Measurements from ENCODE around the gene SLC12A3. TPM values are rescaled to one million over a fixed set of nuclear protein-coding genes. Genes with fewer than 3 reads are reported as not detected.

The SLC12A3 gene
- total and polyA plus RNA-seq, 2 of the 4 experiments (the other 2 are of a cell fraction) = not detected

GRCh38 chr16:56886296-56886695, 21.3 kb downstream of the SLC12A3 start:
- no peaks in the 10 kb centered on the region for H3K36me3 ChIP-seq (ENCODE audit: control insufficient read depth, insufficient read depth, low read length)
- no peak for TF ChIP-seq POLR2A (IDR thresholded peaks at IDR 0.05; ENCODE audit: low read depth, low read length)
- H2BK15ac ChIP-seq (ENCODE audit: low read depth, low read length) = no peak overlapping the region
- DNase-seq (no peak), ATAC-seq (ENCODE audit: low read depth) (no peak)
- no peak overlapping the region for H3K9ac ChIP-seq (ENCODE audit: low read depth, low read length)
- no peak overlapping the region for H2AK9ac ChIP-seq (replicated peaks; ENCODE audit: low read depth, low read length, poor library complexity)
- WGBS, 2 experiments (ENCODE audit: extremely low coverage in 2 of 2, insufficient read length in 1 of 2) = 90% methylated on average over 7 of the region's 12 CpGs; no CpG with 5 or more reads in 1 of the 2 experiments
- no peak overlapping the region for H4K91ac ChIP-seq (ENCODE audit: insufficient read depth, low read depth, low read length)
- no peaks in the 10 kb centered on the region for H3K9me3 ChIP-seq (ENCODE audit: control insufficient read depth, insufficient read depth, low read length)
- H3K4ac ChIP-seq (ENCODE audit: low read depth, low read length) = no peak overlapping the region
- no peak overlapping the region for H4K5ac ChIP-seq (ENCODE audit: low read depth, low read length)
- H3K4me3 ChIP-seq (ENCODE audit: insufficient read depth, low read depth, low read length) = no peak overlapping the region
- no peak overlapping the region for H4K8ac ChIP-seq (ENCODE audit: low read depth in 2 of 2, low read length in 2 of 2)
- H2BK120ac ChIP-seq (ENCODE audit: low read depth, low read length) = no peak overlapping the region
- H3K18ac ChIP-seq (ENCODE audit: low read depth, low read length) = no peak overlapping the region
- no peaks in the 10 kb centered on the region for H3K4me1 ChIP-seq (ENCODE audit: control insufficient read depth, insufficient read depth, low read length)
- no peak overlapping the region for H3K56ac ChIP-seq (ENCODE audit: extremely low read depth, insufficient read depth, low read length)
- no peaks in the 10 kb centered on the region for H4K20me1 ChIP-seq (ENCODE audit: insufficient read depth, low read length)
- no TSS peak for BruUV-seq (replicated peaks)
- no peak overlapping the region for H2BK20ac ChIP-seq (ENCODE audit: low read depth, low read length)
- H3K14ac ChIP-seq (replicated peaks; ENCODE audit: low read depth, low read length) = no peak overlapping the region
- intact Hi-C loops (cut with micrococcal nuclease) = no loop called here
- H3K9me1 ChIP-seq (ENCODE audit: insufficient read depth, low read length) = no peaks in the 10 kb centered on the region
- in situ Hi-C loops (cut with MboI; ENCODE audit: low sequenced_read_pairs) = no loop called here
- peaks cover 14% of the 10 kb centered on the region for H3K27me3 ChIP-seq (ENCODE audit: control insufficient read depth, insufficient read depth, low read length)
- no peak overlapping the region for H2AFZ ChIP-seq (replicated peaks; ENCODE audit: low read length, poor library complexity)
- H3K79me1 ChIP-seq (ENCODE audit: low read depth in 1 of 2, low read length in 2 of 2) = no peaks in the 10 kb centered on the region
- no peak overlapping the region for H3K27ac ChIP-seq (ENCODE audit: insufficient read depth, low read length)
- no peak overlapping the region for H3K4me2 ChIP-seq (ENCODE audit: low read depth, low read length)
- H2AK5ac ChIP-seq (ENCODE audit: low read depth, low read length) = no peak overlapping the region
- ChIA-PET CTCF (no interaction called here), POLR2A (ENCODE audit: unreplicated experiment) (no interaction called here)
- no peak overlapping the region for H2BK5ac ChIP-seq (ENCODE audit: low read depth, low read length, poor library complexity, severe bottlenecking)
- dilution Hi-C loops (cut with HindIII; ENCODE audit: low sequenced_read_pairs, unreplicated experiment) = no loop called here
- H3K23ac ChIP-seq (ENCODE audit: low read depth, low read length) = no peak overlapping the region
